Activated CD4-positive, alpha-beta memory T cell treated with anti-CD3 and anti-CD28 coated beads, Interleukin-2, amount 10 ng/mL, durations not matched to agents 7 days and 5 days (primary cell): ENCODE data around the gene A1CF. TPM values are rescaled to one million over a fixed set of nuclear protein-coding genes. Genes with fewer than 3 reads are reported as not detected.

Experiments
- total RNA-seq, 2 experiments: library from RNA; stranded (reverse); gene quantifications; one replicate each; pipeline ENCODE4 v1.2.3, GENCODE V29; 2021

Gene A1CF
- total RNA-seq, 2 experiments from 2014 or later = not detected

Other genes starting within 250 kb of the A1CF start
- 1 to 10 TPM; 1.5 TPM for gene ASAH2B, start 145.7 kb downstream of the A1CF start, total RNA-seq
- gene PRKG1, start 188.9 kb upstream of the A1CF start, total RNA-seq = not detected